A549 (cell line): ENCODE data around the gene MEGF10. TPM values are rescaled to one million over a fixed set of nuclear protein-coding genes. Genes with fewer than 3 reads are reported as not detected.

Source experiments
- ATAC-seq, 2 experiments: fragments of 200-7000 bp in 1 of 2; fragments of >200 bp in 1 of 2; cut with Nextera tagmentation in 1 of 2; cut with Tn5 transposase in 1 of 2; 3 replicates each; pipeline versions ENCODE4 v1.8.0 to v1.9.1; 2018 to 2020; ENCODE audit warnings: mild to moderate bottlenecking in 1 of 2, moderate library complexity in 1 of 2
- CTCF ChIA-PET: fragments of 300-600 bp; sonication (Branson Sonifier 250); formaldehyde crosslinking; extraction: SDS; loops from one replicate; lab custom pipeline; 2021; ENCODE audit warnings: antibody characterized with exemption, inconsistent platforms; lab: Yijun Ruan, JAX
- POLR2A ChIA-PET: fragments of 350-600 bp; formaldehyde crosslinking; extraction: SDS; loops from one replicate; lab custom pipeline; 2021; ENCODE audit warnings: antibody characterized with exemption, inconsistent platforms; lab: Yijun Ruan, JAX
- DNase-seq, 2 experiments: peaks; one replicate each; pipeline versions ENCODE4 v3.0.0 to v3.0.0-alpha.2; 2011 to 2016; ENCODE audit warnings: low read depth in 1 of 2, low spot score in 1 of 2
- FAIRE-seq: peaks from 2 replicates; lab custom pipeline; 2011; peaks lifted over from hg19 to GRCh38; lab: Jason Lieb, UNC
- H3K27ac ChIP-seq, 2 experiments: fragments of >200 bp; sonication (Bioruptor Twin); formaldehyde crosslinking; 3 replicates each; pipeline ENCODE4 v1.5.1; 2016 to 2017
- H3K4me1 ChIP-seq: fragments of >200 bp; sonication (Bioruptor Twin); formaldehyde crosslinking; 3 replicates; pipeline ENCODE4 v1.6.1; 2016
- H3K4me2 ChIP-seq: fragments of >200 bp; sonication (Bioruptor Twin); formaldehyde crosslinking; 3 replicates; pipeline ENCODE4 v1.6.1; 2016
- H3K4me3 ChIP-seq: fragments of >200 bp; sonication (Bioruptor Twin); formaldehyde crosslinking; 3 replicates; pipeline ENCODE4 v1.5.1; 2016
- H3K9me3 ChIP-seq: fragments of >200 bp; sonication (Bioruptor Twin); formaldehyde crosslinking; 3 replicates; pipeline ENCODE4 v1.6.1; 2016
- BHLHE40 ChIP-seq: IDR thresholded peaks from 2 replicates; pipeline ENCODE4 v1.6.1; 2012; ENCODE audit warnings: low read depth, low read length, inconsistent platforms
- CBX2 ChIP-seq: fragments of 200-600 bp; sonication (generic); IDR thresholded peaks from 2 replicates; pipeline ENCODE4 v1.6.1; 2016; ENCODE audit warnings: low read depth, mild to moderate bottlenecking, borderline replicate concordance
- CBX8 ChIP-seq: fragments of 200-600 bp; sonication (generic); IDR thresholded peaks from 2 replicates; pipeline ENCODE4 v1.6.1; 2016
- CEBPB ChIP-seq, 2 experiments: fragments of >200 bp in 1 of 2; sonication (Bioruptor Twin) in 1 of 2; formaldehyde crosslinking in 1 of 2; IDR thresholded peaks; 2 replicates each; pipeline ENCODE4 v1.6.1; 2012 to 2016
- CHD2 ChIP-seq: fragments of 150-350 bp; IDR thresholded peaks from 2 replicates; pipeline ENCODE4 v1.6.1; 2014; ENCODE audit warnings: low read length; ENCODE audit not compliant: partially characterized antibody
- CTCF ChIP-seq: fragments of >200 bp; sonication (Bioruptor Twin); formaldehyde crosslinking; IDR thresholded peaks from 3 replicates; pipeline ENCODE4 v1.5.1; 2016
- EHMT2 ChIP-seq: fragments of 200-600 bp; sonication (generic); IDR thresholded peaks from 2 replicates; pipeline ENCODE4 v1.6.1; 2016; ENCODE audit warnings: antibody characterized with exemption, low read depth, mild to moderate bottlenecking, moderate library complexity
- ELK1 ChIP-seq: fragments of 150-350 bp; IDR thresholded peaks from 2 replicates; pipeline ENCODE4 v1.6.1; 2014; ENCODE audit warnings: low read depth, mild to moderate bottlenecking, low read length
- FOSB ChIP-seq: fragments of 250-450 bp; sonication (Bioruptor Pico); IDR thresholded peaks from 2 replicates; pipeline ENCODE4 v1.5.0; 2020; ENCODE audit warnings: mild to moderate bottlenecking, moderate library complexity
- FOSL2 ChIP-seq, 2 experiments: fragments of 450-650 bp in 1 of 2; fragments of >200 bp in 1 of 2; sonication (Bioruptor Twin) in 1 of 2; formaldehyde crosslinking; IDR thresholded peaks; 2 replicates each; pipeline versions ENCODE4 v1.5.0 to v1.6.1; 2016 to 2020; ENCODE audit warnings: mild to moderate bottlenecking in 1 of 2, moderate library complexity in 1 of 2
- GATA3 ChIP-seq: IDR thresholded peaks from 2 replicates; pipeline ENCODE4 v1.6.1; 2012; ENCODE audit warnings: borderline replicate concordance
- HOXB5 ChIP-seq: fragments of 250-450 bp; sonication (Bioruptor Pico); IDR thresholded peaks from 2 replicates; pipeline ENCODE4 v1.5.0; 2020; ENCODE audit warnings: mild to moderate bottlenecking, moderate library complexity
- KDM1A ChIP-seq: fragments of 200-600 bp; sonication (generic); IDR thresholded peaks from 2 replicates; pipeline ENCODE4 v1.6.1; 2016; ENCODE audit warnings: low read depth, mild to moderate bottlenecking
- MYC ChIP-seq: IDR thresholded peaks from 2 replicates; pipeline ENCODE4 v1.6.1; 2012; ENCODE audit warnings: mild to moderate bottlenecking, inconsistent platforms, low read length, improper control_type of control experiment, borderline replicate concordance
- NPAS2 ChIP-seq: fragments of 250-450 bp; sonication (Bioruptor Pico); IDR thresholded peaks from 2 replicates; pipeline ENCODE4 v1.8.0; 2022; ENCODE audit warnings: mild to moderate bottlenecking, moderate library complexity, borderline replicate concordance
- PBX3 ChIP-seq: IDR thresholded peaks from 2 replicates; pipeline ENCODE4 v1.6.1; 2012
- PHF8 ChIP-seq: fragments of 200-600 bp; sonication (generic); IDR thresholded peaks from 2 replicates; pipeline ENCODE4 v1.6.1; 2016; ENCODE audit warnings: low read depth, mild to moderate bottlenecking, antibody characterized with exemption, moderate library complexity, borderline replicate concordance
- POLR2A ChIP-seq: IDR thresholded peaks from 2 replicates; pipeline ENCODE4 v1.6.1; 2012; ENCODE audit warnings: mild to moderate bottlenecking, low read length
- POLR2AphosphoS2 ChIP-seq: conservative IDR thresholded peaks from 2 replicates; pipeline ENCODE4 v1.6.1; 2012; ENCODE audit warnings: low read length, improper control_type of control experiment, inconsistent platforms
- RCOR1 ChIP-seq: fragments of 150-350 bp; IDR thresholded peaks from 2 replicates; pipeline ENCODE4 v1.6.1; 2014; ENCODE audit warnings: antibody characterized with exemption, low read length, low read depth
- RFX5 ChIP-seq: fragments of 450-650 bp; IDR thresholded peaks from 2 replicates; pipeline ENCODE4 v1.7.1; 2014; ENCODE audit warnings: antibody characterized with exemption, mild to moderate bottlenecking, moderate library complexity
- RNF2 ChIP-seq: fragments of 200-600 bp; sonication (generic); IDR thresholded peaks from 2 replicates; pipeline ENCODE4 v1.6.1; 2016; ENCODE audit warnings: low read depth, mild to moderate bottlenecking, antibody characterized with exemption, moderate library complexity, borderline replicate concordance
- SREBF2 ChIP-seq: fragments of 450-650 bp; IDR thresholded peaks from 2 replicates; pipeline ENCODE4 v1.6.1; 2014; ENCODE audit warnings: mild to moderate bottlenecking, moderate library complexity
- TFCP2L1 ChIP-seq: fragments of 250-450 bp; sonication (Bioruptor Pico); IDR thresholded peaks from 2 replicates; pipeline ENCODE4 v1.5.0; 2021; ENCODE audit warnings: mild to moderate bottlenecking
- TP53 ChIP-seq: fragments of 250-450 bp; sonication (Bioruptor Pico); IDR thresholded peaks from 2 replicates; pipeline ENCODE4 v1.5.0; 2021; ENCODE audit warnings: mild to moderate bottlenecking, moderate library complexity
- ZC3H11A ChIP-seq: fragments of 450-650 bp; IDR thresholded peaks from 2 replicates; pipeline ENCODE4 v1.6.1; 2014; ENCODE audit warnings: antibody characterized with exemption, mild to moderate bottlenecking
- ZFP36 ChIP-seq: fragments of 450-650 bp; IDR thresholded peaks from 2 replicates; pipeline ENCODE4 v1.6.1; 2014; ENCODE audit warnings: borderline replicate concordance; ENCODE audit not compliant: partially characterized antibody
- WGBS: methylation state at CpG from one replicate; pipeline ENCODE4 v1.1.6; 2017; ENCODE audit errors: missing lambda C conversion rate; 5-methylcytosine and 5-hydroxymethylcytosine counted together
- polyA plus RNA-seq, 4 experiments: library from polyadenylated mRNA; depleted of rRNA in 3 of 4; stranded (reverse); fragments of >200 nt; fragmentation: RNase III in 1 of 4; extraction: RNeasy Plus Mini Kit Qiagen cat#74134 plus additional on column Dnase treatment in 1 of 4; gene quantifications; 2 replicates in 3 of 4; 3 replicates in 1 of 4; pipeline ENCODE4 v1.2.3, GENCODE V29; 2011 to 2017

MEGF10 gene
- polyA plus RNA-seq, 2 of the 4 experiments (the other 2 are of a cell fraction): 0.01 TPM; not detected in 1

GRCh38 chr5:127302509-127302908 is 11.9 kb downstream of the MEGF10 start:
- Histone ChIP-seq H3K4me1 (no peaks in the 10 kb centered on the region), H3K27ac (no peak overlapping the region), H3K4me2 (no peak overlapping the region), H3K9me3 (no peaks in the 10 kb centered on the region), H3K4me3 (no peak overlapping the region)
- CTCF ChIA-PET: interaction anchor here (1.4 kb wide), 1 partner anchor 11 kb away, joined by 5 read pairs; no protein-coding TSS in a partner anchor
- FAIRE-seq (no peak), DNase-seq (no peak), ATAC-seq (no peak)
- POLR2A ChIA-PET: no interaction called here
- TF ChIP-seq NPAS2 (CRISPR knock-in tag) (no peak), KDM1A (no peak), RFX5 (no peak), CBX8 (no peak), TP53 (CRISPR knock-in tag) (no peak), POLR2AphosphoS2 (no peak), ZC3H11A (no peak), FOSL2 (IDR thresholded peaks at IDR 0.05) (no peak), FOSL2 (CRISPR knock-in tag; IDR thresholded peaks at IDR 0.05) (no peak), CEBPB (IDR thresholded peaks at IDR 0.05) (no peak), CTCF (no peak), PBX3 (no peak), TFCP2L1 (CRISPR knock-in tag) (no peak), CBX2 (no peak), PHF8 (no peak), FOSB (no peak), SREBF2 (no peak), CHD2 (no peak), ZFP36 (no peak)
- WGBS: 6% methylated on average over 4 of the region's 4 CpGs

GRCh38 chr5:127303404-127303803 is 12.8 kb downstream of the MEGF10 start:
- CTCF ChIA-PET: interaction anchor here (1.4 kb wide), 1 partner anchor 10 kb away, joined by 5 read pairs; no protein-coding TSS in a partner anchor
- ATAC-seq: no peak
- POLR2A ChIA-PET: no interaction called here

GRCh38 chr5:127305493-127305892 is 14.9 kb downstream of the MEGF10 start:
- CTCF ChIA-PET: interaction anchor here (1.2 kb wide), 2 partner anchors 9 to 16 kb away, joined by 4 read pairs; no protein-coding TSS in a partner anchor
- H3K4me1 ChIP-seq: no peaks in the 10 kb centered on the region
- no peak overlapping the region for H3K27ac ChIP-seq
- FAIRE-seq (no peak), ATAC-seq (no peak)
- 23% methylated on average over 2 of the region's 2 CpGs for WGBS
- no peak overlapping the region for H3K4me2 ChIP-seq
- POLR2A ChIA-PET: no interaction called here
- no peaks in the 10 kb centered on the region for H3K9me3 ChIP-seq
- TF ChIP-seq ZC3H11A (no peak), RNF2 (no peak), HOXB5 (CRISPR knock-in tag) (no peak), TFCP2L1 (CRISPR knock-in tag) (no peak), GATA3 (no peak), MYC (no peak), RCOR1 (no peak), POLR2A (no peak), ELK1 (no peak)
- TF ChIP-seq, all 56 proteins: peak for 0
- DNase-seq: no peak
- H3K4me3 ChIP-seq: no peak overlapping the region

More at GRCh38 chr5:127303404-127303803, 12.8 kb downstream of the MEGF10 start:
- no peak for FAIRE-seq
- Histone ChIP-seq H3K9me3 (no peaks in the 10 kb centered on the region), H3K4me2 (no peak overlapping the region), H3K27ac (no peak overlapping the region), H3K4me1 (no peaks in the 10 kb centered on the region), H3K4me3 (no peak overlapping the region)
- WGBS: 79% methylated on average over 1 of the region's 1 CpG
- TF ChIP-seq EHMT2: no peak
- TF ChIP-seq BHLHE40: no peak
- TF ChIP-seq PHF8: no peak
- no peak for TF ChIP-seq MYC
- no peak for DNase-seq
